Hepatocyte (in vitro differentiated cells): ENCODE measurements around the gene DLGAP4. TPM values are rescaled to one million over a fixed set of nuclear protein-coding genes. Genes with fewer than 3 reads are reported as not detected.

Experiments used
- DNase-seq: peaks from one replicate; pipeline ENCODE4 v3.0.0-alpha.2; 2016; ENCODE audit warnings: low spot score
- H2AFZ ChIP-seq: fragments of 200-600 bp; sonication (generic); 2 replicates; pipeline ENCODE4 v1.6.0; 2016; ENCODE audit warnings: antibody characterized with exemption, mild to moderate bottlenecking
- H3K27ac ChIP-seq: fragments of 200-600 bp; sonication (generic); 2 replicates; pipeline ENCODE4 v1.5.1; 2016; ENCODE audit warnings: mild to moderate bottlenecking
- H3K27me3 ChIP-seq: fragments of 200-600 bp; sonication (generic); 2 replicates; pipeline ENCODE4 v1.6.1; 2016
- H3K36me3 ChIP-seq: fragments of 200-600 bp; sonication (generic); replicated peaks from 2 replicates; pipeline ENCODE4 v1.5.1; 2016; ENCODE audit warnings: low read depth; ENCODE audit not compliant: insufficient read depth
- H3K4me1 ChIP-seq: fragments of 200-600 bp; sonication (generic); 2 replicates; pipeline ENCODE4 v1.5.1; 2016; ENCODE audit warnings: mild to moderate bottlenecking, moderate library complexity; ENCODE audit not compliant: insufficient read depth
- H3K4me2 ChIP-seq: fragments of 200-600 bp; sonication (generic); 2 replicates; pipeline ENCODE4 v1.6.0; 2016
- H3K4me3 ChIP-seq: fragments of 200-600 bp; sonication (generic); 2 replicates; pipeline ENCODE4 v1.5.1; 2016; ENCODE audit warnings: mild to moderate bottlenecking
- H3K79me2 ChIP-seq: fragments of 200-600 bp; sonication (generic); 2 replicates; pipeline ENCODE4 v1.6.0; 2017; ENCODE audit warnings: mild to moderate bottlenecking
- H3K9me2 ChIP-seq: fragments of 200-600 bp; sonication (generic); replicated peaks from 2 replicates; pipeline ENCODE4 v1.6.0; 2017; ENCODE audit warnings: mild to moderate bottlenecking; ENCODE audit not compliant: insufficient read depth
- H3K9me3 ChIP-seq: fragments of 200-600 bp; sonication (generic); 2 replicates; pipeline ENCODE4 v1.5.1; 2016; ENCODE audit warnings: low read depth, mild to moderate bottlenecking
- H4K20me1 ChIP-seq: fragments of 200-600 bp; sonication (generic); 2 replicates; pipeline ENCODE4 v1.6.0; 2016; ENCODE audit warnings: mild to moderate bottlenecking; ENCODE audit not compliant: insufficient read depth, poor library complexity, severe bottlenecking
- CTCF ChIP-seq: fragments of 200-600 bp; sonication (generic); IDR thresholded peaks from 2 replicates; pipeline ENCODE4 v1.5.1; 2016; ENCODE audit warnings: antibody characterized with exemption, mild to moderate bottlenecking; ENCODE audit not compliant: poor library complexity
- EZH2 ChIP-seq: fragments of 200-600 bp; sonication (generic); IDR thresholded peaks from 2 replicates; pipeline ENCODE4 v1.6.1; 2016; ENCODE audit warnings: antibody characterized with exemption, mild to moderate bottlenecking, borderline replicate concordance
- EZH2phosphoT487 ChIP-seq: fragments of 200-600 bp; sonication (generic); IDR thresholded peaks from one replicate; pipeline ENCODE4 v1.6.1; 2018; ENCODE audit warnings: antibody characterized with exemption, mild to moderate bottlenecking, low read depth, moderate library complexity; ENCODE audit not compliant: unreplicated experiment, severe bottlenecking
- WGBS: methylation state at CpG from one replicate; pipeline ENCODE4 v1.1.6; 2016; ENCODE audit warnings: low lambda C conversion rate; ENCODE audit errors: missing lambda C conversion rate; 5-methylcytosine and 5-hydroxymethylcytosine counted together
- polyA plus RNA-seq: library from polyadenylated mRNA; unstranded; fragments of >200 nt; fragmentation: Nextera tagmentation; extraction: Ambion mirVana; gene quantifications from 2 replicates; pipeline ENCODE4 v1.2.1, GENCODE V29; 2016
- total RNA-seq: library from RNA; depleted of rRNA; stranded (reverse); fragments of >200 nt; gene quantifications from 2 replicates; pipeline ENCODE4 v1.2.3, GENCODE V29; 2014

The DLGAP4 gene
- total and polyA plus RNA-seq, 2 experiments from 2014 or later = 16.5 to 39.4 TPM

GRCh38 chr20:36384022-36384619, 78.0 kb downstream of the DLGAP4 start:
- H3K4me2 ChIP-seq = no peak overlapping the region
- H2AFZ ChIP-seq = no peak overlapping the region
- H4K20me1 ChIP-seq = no peaks in the 10 kb centered on the region
- H3K4me3 ChIP-seq = no peak overlapping the region
- no peaks in the 10 kb centered on the region for H3K36me3 ChIP-seq
- H3K27ac ChIP-seq = no peak overlapping the region
- no peaks in the 10 kb centered on the region for H3K4me1 ChIP-seq
- H3K9me3 ChIP-seq = no peaks in the 10 kb centered on the region
- WGBS = under 1% methylated on average over 6 of the region's 6 CpGs
- peak; percentile 68 for DNase-seq
- peak; percentile 4 for TF ChIP-seq CTCF
- TF ChIP-seq EZH2 = no peak
- TF ChIP-seq EZH2phosphoT487 = no peak
- H3K27me3 ChIP-seq = no peaks in the 10 kb centered on the region
- H3K9me2 ChIP-seq = no peaks in the 10 kb centered on the region
- no peaks in the 10 kb centered on the region for H3K79me2 ChIP-seq

GRCh38 chr20:36385503-36385902, 79.4 kb downstream of the DLGAP4 start:
- H3K79me2 ChIP-seq = no peaks in the 10 kb centered on the region
- no peak overlapping the region for H2AFZ ChIP-seq
- no peaks in the 10 kb centered on the region for H4K20me1 ChIP-seq
- H3K27ac ChIP-seq = no peak overlapping the region
- WGBS = 74% methylated on average over 3 of the region's 3 CpGs
- H3K27me3 ChIP-seq = no peaks in the 10 kb centered on the region
- no peaks in the 10 kb centered on the region for H3K9me2 ChIP-seq
- no peak overlapping the region for H3K4me2 ChIP-seq
- H3K36me3 ChIP-seq = no peaks in the 10 kb centered on the region
- no peaks in the 10 kb centered on the region for H3K4me1 ChIP-seq
- no peak overlapping the region for H3K4me3 ChIP-seq
- no peaks in the 10 kb centered on the region for H3K9me3 ChIP-seq
- no peak for DNase-seq
- TF ChIP-seq EZH2 (no peak), CTCF (no peak), EZH2phosphoT487 (no peak)

GRCh38 chr20:36386236-36386635, 80.1 kb downstream of the DLGAP4 start:
- Histone ChIP-seq H3K36me3 (no peaks in the 10 kb centered on the region), H3K4me1 (no peaks in the 10 kb centered on the region), H3K79me2 (no peaks in the 10 kb centered on the region), H3K9me2 (no peaks in the 10 kb centered on the region), H2AFZ (no peak overlapping the region), H3K9me3 (no peaks in the 10 kb centered on the region), H3K27me3 (no peaks in the 10 kb centered on the region), H4K20me1 (no peaks in the 10 kb centered on the region), H3K4me2 (no peak overlapping the region), H3K4me3 (no peak overlapping the region), H3K27ac (no peak overlapping the region)
- TF ChIP-seq EZH2phosphoT487 (no peak), EZH2 (no peak), CTCF (no peak)
- no peak for DNase-seq

GRCh38 chr20:36390269-36390668, 84.1 kb downstream of the DLGAP4 start:
- no peak overlapping the region for H2AFZ ChIP-seq
- no peaks in the 10 kb centered on the region for H4K20me1 ChIP-seq
- TF ChIP-seq EZH2 (no peak), CTCF (no peak), EZH2phosphoT487 (no peak)
- no peaks in the 10 kb centered on the region for H3K9me3 ChIP-seq
- no peaks in the 10 kb centered on the region for H3K36me3 ChIP-seq
- no peak overlapping the region for H3K4me2 ChIP-seq
- peaks cover 4% of the 10 kb centered on the region for H3K27me3 ChIP-seq
- H3K4me1 ChIP-seq = no peaks in the 10 kb centered on the region
- 82% methylated on average over 2 of the region's 2 CpGs for WGBS
- no peak overlapping the region for H3K27ac ChIP-seq
- no peaks in the 10 kb centered on the region for H3K79me2 ChIP-seq
- no peaks in the 10 kb centered on the region for H3K9me2 ChIP-seq
- H3K4me3 ChIP-seq = no peak overlapping the region
- no peak for DNase-seq
